Colonic mucosa (tissue), 4 donors: ENCODE results near the gene IDUA. TPM values are rescaled to one million over a fixed set of nuclear protein-coding genes. Genes with fewer than 3 reads are reported as not detected.
"Not testable (repeated sequence)": the region's sequence is repeated elsewhere in the genome, so short reads cannot be mapped to it uniquely, and the experiment has no call there.

Source experiments
- DNase-seq: peaks from one replicate; pipeline ENCODE4 v3.0.0-alpha.2; 2020
- H3K27ac ChIP-seq: fragments of 200-600 bp; one replicate; pipeline ENCODE4 v1.8.0; 2021
- H3K27me3 ChIP-seq: fragments of 200-600 bp; one replicate; pipeline ENCODE4 v1.8.0; 2021
- H3K36me3 ChIP-seq: fragments of 200-600 bp; one replicate; pipeline ENCODE4 v1.8.0; 2021
- H3K4me1 ChIP-seq: fragments of 200-600 bp; one replicate; pipeline ENCODE4 v1.8.0; 2021; ENCODE audit warnings: mild to moderate bottlenecking
- H3K4me3 ChIP-seq: fragments of 200-600 bp; one replicate; pipeline ENCODE4 v1.8.0; 2021
- H3K9ac ChIP-seq, 2 donors: one replicate each; pipeline ENCODE4 v1.7.0; 2013; ENCODE audit warnings: control low read depth in 2 of 2, low read depth in 2 of 2, low read length in 2 of 2
- H3K9me3 ChIP-seq: fragments of 200-600 bp; one replicate; pipeline ENCODE4 v1.8.0; 2021
- intact Hi-C: fragments of 100-400 bp; cut with DNase I; formaldehyde crosslinking; loops from one replicate; pipeline ENCODE4 v1.14.1; 2022
- total RNA-seq, 2 donors: library from RNA; stranded (reverse); fragmentation: NEBNext Ultra II Directional in 1 of 2; extraction: Animal tissue kit (Norgen Biotek cat#: 25700) in 1 of 2; gene quantifications; one replicate each; pipeline ENCODE4 v1.2.1, GENCODE V29; 2021
- TF ChIP-seq, protein P1 (sequence below): fragments of 200-600 bp; IDR thresholded peaks from one replicate; pipeline ENCODE4 v1.8.0; 2022; ENCODE audit warnings: antibody characterized with exemption, mild to moderate bottlenecking
- donor health status: healthy.
- donor health status: DM: no; HTN: no; CAD: no.
- donor health status: DM: no; HTN: no; CAD: no.

The IDUA gene
- total RNA-seq, 2 donors from 2014 or later = 18.8 to 22.4 TPM

DNA sequence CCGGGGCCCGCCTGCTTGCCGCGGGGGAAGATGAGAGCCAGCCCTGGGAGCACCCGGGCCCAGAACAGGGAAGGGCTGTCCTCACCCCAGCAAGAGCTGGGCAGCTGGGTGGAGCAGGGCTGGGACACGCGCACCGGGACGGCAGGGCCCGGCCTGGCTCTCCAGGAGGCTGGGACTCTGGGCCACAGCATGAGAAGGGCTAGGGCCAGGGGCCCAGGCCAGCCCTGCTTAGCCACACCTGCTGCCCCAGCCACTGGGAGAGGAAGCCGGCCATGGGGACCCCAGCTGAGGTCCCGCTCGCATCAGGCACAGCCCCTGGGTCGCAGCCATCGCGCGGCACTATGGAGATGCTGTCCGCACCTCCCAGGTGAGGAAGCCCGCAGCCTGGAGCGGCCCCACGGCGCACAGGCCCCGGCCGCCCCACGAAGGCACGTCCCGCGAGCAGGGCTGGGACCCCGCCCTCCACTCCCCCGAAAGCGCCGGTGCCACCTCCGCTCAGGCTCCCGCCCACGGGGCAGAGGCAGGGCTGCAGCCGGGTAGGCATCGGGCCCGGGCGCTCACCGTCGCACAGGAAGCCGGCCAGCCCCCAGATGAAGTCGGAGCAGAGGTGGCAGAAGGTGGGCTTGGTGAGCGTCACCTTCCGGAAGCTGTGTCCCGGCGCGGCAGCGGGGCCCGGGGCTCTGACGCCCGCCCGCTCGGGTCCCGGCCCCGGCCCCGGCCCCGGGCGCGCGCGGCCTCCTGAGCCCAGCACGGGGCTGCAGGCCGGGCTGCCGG lies 14.0 kb upstream of the IDUA start:
- TF ChIP-seq, protein P1, sequence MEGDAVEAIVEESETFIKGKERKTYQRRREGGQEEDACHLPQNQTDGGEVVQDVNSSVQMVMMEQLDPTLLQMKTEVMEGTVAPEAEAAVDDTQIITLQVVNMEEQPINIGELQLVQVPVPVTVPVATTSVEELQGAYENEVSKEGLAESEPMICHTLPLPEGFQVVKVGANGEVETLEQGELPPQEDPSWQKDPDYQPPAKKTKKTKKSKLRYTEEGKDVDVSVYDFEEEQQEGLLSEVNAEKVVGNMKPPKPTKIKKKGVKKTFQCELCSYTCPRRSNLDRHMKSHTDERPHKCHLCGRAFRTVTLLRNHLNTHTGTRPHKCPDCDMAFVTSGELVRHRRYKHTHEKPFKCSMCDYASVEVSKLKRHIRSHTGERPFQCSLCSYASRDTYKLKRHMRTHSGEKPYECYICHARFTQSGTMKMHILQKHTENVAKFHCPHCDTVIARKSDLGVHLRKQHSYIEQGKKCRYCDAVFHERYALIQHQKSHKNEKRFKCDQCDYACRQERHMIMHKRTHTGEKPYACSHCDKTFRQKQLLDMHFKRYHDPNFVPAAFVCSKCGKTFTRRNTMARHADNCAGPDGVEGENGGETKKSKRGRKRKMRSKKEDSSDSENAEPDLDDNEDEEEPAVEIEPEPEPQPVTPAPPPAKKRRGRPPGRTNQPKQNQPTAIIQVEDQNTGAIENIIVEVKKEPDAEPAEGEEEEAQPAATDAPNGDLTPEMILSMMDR = no peak
- Histone ChIP-seq H3K36me3 (no peaks in the 10 kb centered on the region), H3K27me3 (no peaks in the 10 kb centered on the region), H3K27ac (peak overlapping the region; percentile 59), H3K4me3 (peak overlapping the region; percentile 94), H3K4me1 (peaks cover 20% of the 10 kb centered on the region), H3K9me3 (no peaks in the 10 kb centered on the region), H3K9ac (peak overlapping the region; percentile 86 to 93)
- intact Hi-C loops = no loop called here
- peak; percentile 55 for DNase-seq

DNA sequence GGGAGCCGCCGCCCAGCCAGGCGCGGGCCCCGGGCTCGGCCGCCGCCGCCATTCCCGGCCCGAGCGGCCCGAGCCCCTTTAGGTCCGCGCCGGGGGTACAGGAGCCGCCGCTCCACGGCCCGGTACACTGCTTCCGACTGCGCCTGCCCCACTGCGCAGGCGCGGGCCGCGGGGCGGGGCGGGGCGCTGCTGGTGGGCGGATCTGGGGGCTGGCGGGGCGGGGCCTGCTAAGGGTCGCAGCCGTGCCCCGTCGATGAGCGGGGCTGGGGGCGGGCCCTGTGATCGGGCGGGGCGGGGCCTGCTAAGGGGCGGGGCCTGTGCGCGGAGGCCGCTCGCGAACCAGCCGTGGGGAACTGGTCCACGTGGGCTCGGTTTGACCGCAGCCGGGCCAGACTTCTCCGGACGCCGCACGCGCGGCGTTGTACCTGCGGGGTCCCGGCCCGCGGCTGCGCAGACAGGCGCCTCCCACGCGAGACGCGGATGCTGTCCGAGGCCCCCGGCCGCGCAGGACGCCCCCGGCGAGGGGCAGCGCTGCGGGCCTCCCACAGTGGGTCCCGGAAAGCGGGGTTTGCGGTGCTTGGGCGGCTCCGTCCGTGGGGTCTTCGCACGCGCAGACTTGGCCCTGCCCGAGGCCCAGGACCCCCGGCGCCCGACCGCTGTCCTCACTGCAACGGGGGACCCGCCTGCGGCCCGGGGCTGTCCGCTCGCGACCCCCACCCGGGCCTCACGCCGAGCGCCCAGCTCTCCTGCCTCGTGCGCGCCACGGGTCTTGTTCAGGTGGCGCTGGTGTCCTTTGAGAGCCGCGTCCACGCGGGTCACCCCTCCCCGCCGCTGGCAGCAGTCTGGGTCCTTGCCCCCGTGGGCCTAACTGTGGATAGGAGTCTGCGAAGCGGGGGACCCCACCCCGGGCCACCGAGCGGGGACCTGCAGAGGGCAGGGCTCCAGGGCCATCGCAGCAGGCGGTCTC lies 13.1 kb upstream of the IDUA start, which contains the start of gene DGKQ:
Gene DGKQ, minus strand, starts transcription at position 139 of the 967 bp plus-strand sequence. Its CDS starts 87 bp downstream, at position 52.
- peak within 1 kb of the TSS; percentile 59 for H3K27ac ChIP-seq
- TF ChIP-seq, protein P1 = no peak
- H3K9me3 ChIP-seq = no peaks in the 10 kb centered on the region
- H3K4me1 ChIP-seq = peaks cover 20% of the 10 kb centered on the region
- H3K27me3 ChIP-seq = no peaks in the 10 kb centered on the region
- H3K9ac ChIP-seq = peak within 1 kb of the TSS; percentile 86 to 93
- H3K4me3 ChIP-seq = peak within 1 kb of the TSS; percentile 94
- H3K36me3 ChIP-seq = no peaks in the 10 kb centered on the region
- intact Hi-C loops = no loop called here
- DNase-seq = peak; percentile 89

DNA sequence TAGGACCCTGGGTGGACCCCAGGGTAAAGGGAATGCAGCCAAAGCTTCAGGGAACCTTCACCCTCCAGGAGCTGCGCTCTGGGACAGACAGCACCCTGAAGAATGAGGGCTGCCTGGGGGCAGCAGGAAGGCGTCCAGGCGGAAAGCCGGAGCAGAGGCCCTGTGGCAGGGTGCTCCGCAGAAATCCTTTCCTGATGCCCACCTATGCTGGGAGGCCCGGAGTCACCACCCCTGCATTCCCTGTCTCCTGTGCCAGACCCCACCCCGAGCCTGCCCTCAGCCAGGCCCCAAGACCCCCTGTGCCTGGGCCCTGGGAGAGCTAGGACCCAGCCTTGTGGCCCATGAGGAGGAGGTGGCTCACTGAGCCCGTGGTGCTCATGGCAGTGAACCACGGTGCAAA lies 12.2 kb upstream of the IDUA start:
- Histone ChIP-seq H3K4me3 (no peak overlapping the region), H3K27ac (no peak overlapping the region), H3K9me3 (no peaks in the 10 kb centered on the region), H3K4me1 (peaks cover 20% of the 10 kb centered on the region), H3K36me3 (no peaks in the 10 kb centered on the region), H3K9ac (no peak overlapping the region), H3K27me3 (no peaks in the 10 kb centered on the region)
- no peak for DNase-seq
- TF ChIP-seq, protein P1 = no peak
- intact Hi-C loops = no loop called here

DNA sequence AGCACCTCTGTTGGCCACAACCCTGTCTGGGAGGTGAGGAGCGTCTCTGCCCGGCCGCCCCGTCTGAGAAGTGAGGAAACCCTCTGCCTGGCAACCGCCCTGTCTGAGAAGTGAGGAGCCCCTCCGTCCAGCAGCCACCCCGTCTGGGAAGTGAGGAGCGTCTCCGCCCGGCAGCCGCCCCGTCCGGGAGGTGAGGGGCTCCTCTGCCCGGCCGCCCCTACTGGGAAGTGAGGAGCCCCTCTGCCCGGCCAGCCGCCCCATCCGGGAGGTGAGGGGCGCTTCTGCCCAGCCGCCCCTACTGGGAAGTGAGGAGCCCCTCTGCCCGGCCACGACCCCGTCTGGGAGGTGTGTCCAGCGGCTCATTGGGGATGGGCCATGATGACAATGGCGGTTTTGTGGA lies 10.8 kb upstream of the IDUA start:
- H3K27ac ChIP-seq, H3K4me1 ChIP-seq, H3K9me3 ChIP-seq, H3K9ac ChIP-seq, H3K4me3 ChIP-seq, H3K27me3 ChIP-seq, DNase-seq, H3K36me3 ChIP-seq, intact Hi-C loops: not testable (repeated sequence)

DNA sequence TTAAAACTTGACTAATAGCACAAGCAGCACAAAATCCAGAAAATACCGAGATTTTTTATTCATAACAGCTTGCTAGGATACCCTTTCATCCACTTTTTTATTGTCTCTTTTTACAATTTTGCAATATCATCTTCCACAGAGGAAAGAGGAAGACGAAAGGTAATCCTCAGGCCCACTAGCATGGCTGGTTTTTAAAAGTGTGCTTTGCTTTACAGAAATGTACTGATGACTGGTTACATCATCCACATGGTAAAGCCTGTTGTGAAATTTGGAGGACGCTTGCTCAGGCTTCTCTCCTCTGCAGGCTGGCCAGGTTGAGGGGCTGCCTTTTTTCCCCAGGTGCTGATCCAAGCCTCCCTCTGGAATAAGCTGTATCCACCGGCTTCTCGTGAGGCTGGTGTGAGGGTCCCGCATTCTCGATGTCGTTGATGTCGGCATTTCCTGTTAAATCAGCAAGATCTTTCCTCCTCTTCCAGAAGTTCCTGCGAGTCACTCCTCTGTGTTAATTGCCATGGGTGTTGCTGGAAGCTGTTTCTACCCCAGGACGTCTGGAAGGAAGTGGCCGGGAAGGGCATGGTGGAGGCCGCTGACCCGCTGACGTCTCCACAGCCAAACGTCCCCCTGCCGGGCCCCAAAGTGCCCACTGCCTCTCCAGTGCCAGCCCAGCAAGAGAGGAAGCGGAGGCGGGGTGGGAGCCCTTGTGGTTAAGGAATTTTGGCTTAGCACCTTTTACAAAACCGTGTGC lies 7.7 kb upstream of the IDUA start:
- no peaks in the 10 kb centered on the region for H3K9me3 ChIP-seq
- no peak overlapping the region for H3K4me3 ChIP-seq
- intact Hi-C loops = no loop called here
- TF ChIP-seq, protein P1 = no peak
- no peaks in the 10 kb centered on the region for H3K27me3 ChIP-seq
- no peak for DNase-seq
- H3K4me1 ChIP-seq = no peaks in the 10 kb centered on the region
- no peak overlapping the region for H3K9ac ChIP-seq
- H3K27ac ChIP-seq = no peak overlapping the region
- no peaks in the 10 kb centered on the region for H3K36me3 ChIP-seq
